ENCODE measurements around the gene FBXW7. TPM values are rescaled to one million over a fixed set of nuclear protein-coding genes. Genes with fewer than 3 reads are reported as not detected.

The FBXW7 gene
- total and polyA plus RNA-seq, 2 of the 8 experiments (the other 6 are each of a cell fraction or from before 2014, with no cell fraction given), result 6.0 to 26.7 TPM

- no peak for TF ChIP-seq ZNF274 (IDR thresholded peaks at IDR 0.05; ENCODE audit: borderline replicate concordance, extremely low read depth, low read length)
- TF ChIP-seq EP300 (IDR thresholded peaks at IDR 0.05; ENCODE audit: borderline replicate concordance in 1 of 2, low read depth in 2 of 2, low read length in 2 of 2), result no peak
- TF ChIP-seq CBX8 (IDR thresholded peaks at IDR 0.05; ENCODE audit: borderline replicate concordance, low read depth, low read length), result no peak
Observed at GRCh38 chr4:152431291-152431690, 104.6 kb downstream of the FBXW7 start (continued).
